ENCODE measurements around the gene TNF. TPM values are rescaled to one million over a fixed set of nuclear protein-coding genes. Genes with fewer than 3 reads are reported as not detected.
"Not testable (repeated sequence)": the region's sequence is repeated elsewhere in the genome, so short reads cannot be mapped to it uniquely, and the experiment has no call there.

The TNF gene
- total RNA-seq, 1 experiment from 2014 or later, result 0.64 TPM

- DNase-seq (ENCODE audit: low read depth, low spot score), result no peak
- Histone ChIP-seq H3K9me3 (ENCODE audit: control insufficient read depth, insufficient read depth, low read depth, low read length) (no peaks in the 10 kb centered on the region), H3K36me3 (ENCODE audit: control insufficient read depth, insufficient read depth, low read length) (no peaks in the 10 kb centered on the region), H3K27ac (ENCODE audit: low read length) (no peak overlapping the region), H3K4me1 (ENCODE audit: control insufficient read depth, insufficient read depth, low read length) (no peaks in the 10 kb centered on the region), H3K27me3 (ENCODE audit: control insufficient read depth, insufficient read depth, low read length) (no peaks in the 10 kb centered on the region), H3K4me3 (ENCODE audit: low read depth in 2 of 2, low read length in 2 of 2) (no peak overlapping the region)
- no TSS peak for BruUV-seq (replicated peaks)
- ChIA-PET POLR2A (interaction anchor here (0.6 to 0.9 kb wide), 2 partner anchors 31 to 48 kb away, joined by 4 to 6 read pairs; no protein-coding TSS in a partner anchor), CTCF (interaction anchor here (0.5 to 1.5 kb wide), 2 partner anchors 37 to 38 kb away, joined by 3 to 7 read pairs; no protein-coding TSS in a partner anchor)
- intact Hi-C loops (cut with micrococcal nuclease; ENCODE audit: unreplicated experiment), result no loop called here
- in situ Hi-C loops (cut with HindIII; ENCODE audit: low pct_unique_long_range_greater_than_20kb, low sequenced_read_pairs), result no loop called here
- ATAC-seq, result no peak
- TF ChIP-seq REST (IDR thresholded peaks at IDR 0.05; ENCODE audit: insufficient read depth in 1 of 2, low read depth in 2 of 2, low read length in 1 of 2), result no peak
- TF ChIP-seq POLR2AphosphoS5 (IDR thresholded peaks at IDR 0.05; ENCODE audit: low read depth, low read length), result no peak
- TF ChIP-seq TCF7L2 (IDR thresholded peaks at IDR 0.05; ENCODE audit: low read depth, low read length), result no peak
- TF ChIP-seq CTCF (IDR thresholded peaks at IDR 0.05), result no peak
- TF ChIP-seq SIN3A (IDR thresholded peaks at IDR 0.05; ENCODE audit: borderline replicate concordance, insufficient read depth, low read depth, low read length), result no peak
These were observed 12.7 kb downstream of the TNF start for GRCh38 chr6:31587791-31588777.

- Histone ChIP-seq H3K27ac (ENCODE audit: low read length) (no peak overlapping the region), H3K4me1 (ENCODE audit: control insufficient read depth, insufficient read depth, low read length) (no peaks in the 10 kb centered on the region), H3K36me3 (ENCODE audit: control insufficient read depth, insufficient read depth, low read length) (no peaks in the 10 kb centered on the region), H3K4me3 (ENCODE audit: low read depth in 2 of 2, low read length in 2 of 2) (no peak overlapping the region), H3K9me3 (ENCODE audit: control insufficient read depth, insufficient read depth, low read depth, low read length) (no peaks in the 10 kb centered on the region), H3K27me3 (ENCODE audit: control insufficient read depth, insufficient read depth, low read length) (no peaks in the 10 kb centered on the region)
- DNase-seq (ENCODE audit: low read depth, low spot score), result no peak
- BruUV-seq (replicated peaks), result no TSS peak
- ChIA-PET POLR2A (no interaction called here), CTCF (no interaction called here)
- intact Hi-C loops (cut with micrococcal nuclease; ENCODE audit: unreplicated experiment), result no loop called here
- no peak for TF ChIP-seq REST (IDR thresholded peaks at IDR 0.05; ENCODE audit: insufficient read depth in 1 of 2, low read depth in 2 of 2, low read length in 1 of 2)
- in situ Hi-C loops (cut with HindIII; ENCODE audit: low pct_unique_long_range_greater_than_20kb, low sequenced_read_pairs), result no loop called here
- 0 out of 2 replicates have a peak, but pooled peaks have one; percentile 24 for ATAC-seq
These were observed 13.7 kb downstream of the TNF start for GRCh38 chr6:31588871-31589650.

- H3K4me1 ChIP-seq (ENCODE audit: control insufficient read depth, insufficient read depth, low read length); ATAC-seq; in situ Hi-C loops (cut with HindIII; ENCODE audit: low pct_unique_long_range_greater_than_20kb, low sequenced_read_pairs); H3K27ac ChIP-seq (ENCODE audit: low read length); H3K4me3 ChIP-seq (ENCODE audit: low read depth in 2 of 2, low read length in 2 of 2); DNase-seq (ENCODE audit: low read depth, low spot score); H3K36me3 ChIP-seq (ENCODE audit: control insufficient read depth, insufficient read depth, low read length); H3K9me3 ChIP-seq (ENCODE audit: control insufficient read depth, insufficient read depth, low read depth, low read length); BruUV-seq (replicated peaks); H3K27me3 ChIP-seq (ENCODE audit: control insufficient read depth, insufficient read depth, low read length); intact Hi-C loops (cut with micrococcal nuclease; ENCODE audit: unreplicated experiment): not testable (repeated sequence)
- POLR2A ChIA-PET, result interaction anchor here (0.6 kb wide), 2 partner anchors 18 to 43 kb away, joined by 4 to 8 read pairs; partner anchors contain the start of gene NFKBIL1
- CTCF ChIA-PET, result interaction anchor here (0.9 kb wide), 1 partner anchor 40 kb away, joined by 3 read pairs; no protein-coding TSS in a partner anchor
These were observed 15.3 kb downstream of the TNF start for GRCh38 chr6:31590691-31591090.

Data from Panc1 (cell line).